HEK293 (cell line): ENCODE measurements around the gene MAGI1.

Experiments
- CTCF ChIP-seq: fragments of 450-650 bp; formaldehyde crosslinking; IDR thresholded peaks from 2 replicates; pipeline ENCODE4 v1.5.1; 2016; ENCODE audit warnings: missing biosample characterization, missing genetic modification characterization
- PBX3 ChIP-seq: sonication (generic); formaldehyde crosslinking; IDR thresholded peaks from 2 replicates; pipeline ENCODE4 v1.8.1; 2022; ENCODE audit warnings: mild to moderate bottlenecking, moderate library complexity, missing genetic modification reagents
- REST ChIP-seq: fragments of 450-650 bp; formaldehyde crosslinking; IDR thresholded peaks from 2 replicates; pipeline ENCODE4 v1.5.1; 2016; ENCODE audit warnings: missing biosample characterization, missing genetic modification characterization
- ZBTB17 ChIP-seq: fragments of 450-650 bp; formaldehyde crosslinking; IDR thresholded peaks from 2 replicates; pipeline ENCODE4 v1.5.1; 2016; ENCODE audit warnings: missing biosample characterization, missing genetic modification characterization
- ZEB2 ChIP-seq: fragments of 450-650 bp; formaldehyde crosslinking; IDR thresholded peaks from 2 replicates; pipeline ENCODE4 v1.5.1; 2016; ENCODE audit warnings: missing biosample characterization, missing genetic modification characterization
- ZNF548 ChIP-seq: fragments of 450-650 bp; formaldehyde crosslinking; IDR thresholded peaks from 2 replicates; pipeline ENCODE4 v1.5.1; 2016; ENCODE audit warnings: missing biosample characterization, missing genetic modification characterization
- ZNF560 ChIP-seq: fragments of 450-650 bp; formaldehyde crosslinking; IDR thresholded peaks from 2 replicates; pipeline ENCODE4 v1.5.1; 2017; ENCODE audit warnings: missing biosample characterization, missing genetic modification characterization, borderline replicate concordance
- ZNF785 ChIP-seq: fragments of 450-650 bp; formaldehyde crosslinking; IDR thresholded peaks from 2 replicates; pipeline ENCODE4 v1.5.1; 2016; ENCODE audit warnings: missing biosample characterization, missing genetic modification characterization

GRCh38 chr3:65723011-65723410 is 315.7 kb downstream of the MAGI1 start:
- TF ChIP-seq ZNF785 (tag by site-specific recombination): no peak
- no peak for TF ChIP-seq REST (tag by site-specific recombination)
- no peak for TF ChIP-seq ZBTB17 (tag by site-specific recombination)
- no peak for TF ChIP-seq CTCF (tag by site-specific recombination)
- TF ChIP-seq ZNF548: no peak
- no peak for TF ChIP-seq ZNF560 (tag by site-specific recombination)
- no peak for TF ChIP-seq ZEB2 (tag by site-specific recombination)
- TF ChIP-seq PBX3 (CRISPR knock-in tag): no peak
